WTC11 (cell line): Measurements from ENCODE around the gene FAR2. TPM values are rescaled to one million over a fixed set of nuclear protein-coding genes. Genes with fewer than 3 reads are reported as not detected.

Experiments
- ATAC-seq: fragments of 200-7000 bp; cut with Tn5 transposase; 2 replicates; pipeline ENCODE4 v1.10.0; 2021; ENCODE audit warnings: mild to moderate bottlenecking, moderate library complexity
- CTCF ChIA-PET: fragments of 300-600 bp; sonication (Branson Sonifier 250); formaldehyde crosslinking; loops from one replicate; lab custom pipeline; 2021; ENCODE audit warnings: antibody characterized with exemption; lab: Charles Lee
- POLR2A ChIA-PET: fragments of 350-600 bp; sonication (Branson Sonifier 250); formaldehyde crosslinking; loops from one replicate; lab custom pipeline; 2021; ENCODE audit warnings: antibody characterized with exemption; lab: Charles Lee
- DNase-seq: peaks from one replicate; pipeline ENCODE4 v3.0.0; 2021; ENCODE audit warnings: low spot score
- H3K27ac Mint-ChIP-seq: 2 replicates; pipeline ENCODE4 v1.8.0; 2021; ENCODE audit warnings: mixed read lengths
- H3K27me3 Mint-ChIP-seq: 2 replicates; pipeline ENCODE4 v1.8.0; 2021; ENCODE audit warnings: low read depth, mild to moderate bottlenecking, moderate library complexity, mixed read lengths
- H3K36me3 Mint-ChIP-seq: 2 replicates; pipeline ENCODE4 v1.8.0; 2021; ENCODE audit warnings: mixed read lengths
- H3K4me1 Mint-ChIP-seq: 2 replicates; pipeline ENCODE4 v1.8.0; 2022; ENCODE audit warnings: mixed read lengths
- H3K4me3 Mint-ChIP-seq: 2 replicates; pipeline ENCODE4 v1.8.0; 2021; ENCODE audit warnings: mild to moderate bottlenecking, moderate library complexity, mixed read lengths
- H3K9me3 Mint-ChIP-seq: 2 replicates; pipeline ENCODE4 v1.8.0; 2021; ENCODE audit warnings: mixed read lengths
- ATF1 ChIP-seq: sonication (generic); formaldehyde crosslinking; IDR thresholded peaks from 2 replicates; pipeline ENCODE4 v1.8.1; 2023; ENCODE audit warnings: mild to moderate bottlenecking, moderate library complexity, missing genetic modification reagents
- ATF2 ChIP-seq: sonication (generic); formaldehyde crosslinking; IDR thresholded peaks from 2 replicates; pipeline ENCODE4 v1.8.1; 2022; ENCODE audit warnings: low read depth, missing genetic modification reagents, borderline replicate concordance
- CBFB ChIP-seq: sonication (generic); formaldehyde crosslinking; IDR thresholded peaks from 2 replicates; pipeline ENCODE4 v1.8.1; 2022; ENCODE audit warnings: mild to moderate bottlenecking, low read depth, missing genetic modification reagents
- CREB1 ChIP-seq: sonication (generic); formaldehyde crosslinking; IDR thresholded peaks from 2 replicates; pipeline ENCODE4 v1.8.0; 2023; ENCODE audit warnings: mild to moderate bottlenecking, missing genetic modification reagents
- EMX1 ChIP-seq: fragments of 250-450 bp; sonication (Bioruptor Pico); IDR thresholded peaks from 2 replicates; pipeline ENCODE4 v1.8.0; 2021; ENCODE audit warnings: mild to moderate bottlenecking
- FOXP1 ChIP-seq: sonication (generic); formaldehyde crosslinking; IDR thresholded peaks from 2 replicates; pipeline ENCODE4 v1.8.0; 2022; ENCODE audit warnings: missing genetic modification reagents, mild to moderate bottlenecking, moderate library complexity, borderline replicate concordance
- NFATC4 ChIP-seq: fragments of 250-450 bp; sonication (Bioruptor Pico); IDR thresholded peaks from 2 replicates; pipeline ENCODE4 v1.9.0; 2021; ENCODE audit warnings: mild to moderate bottlenecking
- OVOL2 ChIP-seq: fragments of 250-450 bp; sonication (Bioruptor Pico); IDR thresholded peaks from 2 replicates; pipeline ENCODE4 v1.9.0; 2021; ENCODE audit warnings: mild to moderate bottlenecking, borderline replicate concordance
- PREB ChIP-seq: sonication (generic); formaldehyde crosslinking; IDR thresholded peaks from 2 replicates; pipeline ENCODE4 v1.8.1; 2022; ENCODE audit warnings: mild to moderate bottlenecking, missing genetic modification reagents, moderate library complexity, borderline replicate concordance
- PRRX2 ChIP-seq: fragments of 250-450 bp; sonication (Bioruptor Pico); IDR thresholded peaks from 2 replicates; pipeline ENCODE4 v1.8.0; 2021; ENCODE audit warnings: mild to moderate bottlenecking
- RELA ChIP-seq: sonication (generic); formaldehyde crosslinking; IDR thresholded peaks from 2 replicates; pipeline ENCODE4 v1.8.1; 2022; ENCODE audit warnings: missing genetic modification reagents, mild to moderate bottlenecking, borderline replicate concordance
- SOX15 ChIP-seq: fragments of 250-450 bp; sonication (Bioruptor Pico); IDR thresholded peaks from 2 replicates; pipeline ENCODE4 v1.9.0; 2021; ENCODE audit warnings: mild to moderate bottlenecking
- ZNF281 ChIP-seq: sonication (generic); formaldehyde crosslinking; IDR thresholded peaks from 2 replicates; pipeline ENCODE4 v1.8.0; 2023; ENCODE audit warnings: mild to moderate bottlenecking, missing genetic modification reagents
- ZNF425 ChIP-seq: fragments of 250-450 bp; sonication (Bioruptor Pico); conservative IDR thresholded peaks from 2 replicates; pipeline ENCODE4 v1.9.0; 2021; ENCODE audit warnings: mild to moderate bottlenecking
- total RNA-seq: library from RNA; stranded (reverse); gene quantifications from 3 replicates; pipeline ENCODE4 v1.2.3, GENCODE V29; 2021
- TF ChIP-seq, protein P1 (sequence below): sonication (generic); formaldehyde crosslinking; IDR thresholded peaks from 2 replicates; pipeline ENCODE4 v1.8.0; 2022; ENCODE audit warnings: mild to moderate bottlenecking, missing genetic modification reagents
- TF ChIP-seq, protein P2 (sequence below): sonication (generic); formaldehyde crosslinking; conservative IDR thresholded peaks from 2 replicates; pipeline ENCODE4 v1.8.1; 2023; ENCODE audit warnings: mild to moderate bottlenecking, low read depth, missing genetic modification reagents, moderate library complexity
- TF ChIP-seq, protein P3 (sequence below): sonication (generic); formaldehyde crosslinking; IDR thresholded peaks from 2 replicates; pipeline ENCODE4 v1.8.1; 2022; ENCODE audit warnings: mild to moderate bottlenecking, moderate library complexity, missing genetic modification reagents
- TF ChIP-seq, protein P4 (sequence below): sonication (generic); formaldehyde crosslinking; IDR thresholded peaks from 2 replicates; pipeline ENCODE4 v1.8.0; 2022; ENCODE audit warnings: mild to moderate bottlenecking, missing genetic modification reagents

FAR2 gene
- total RNA-seq, 1 experiment from 2014 or later = 20.0 TPM

- Mint-ChIP-seq H3K4me3 (no peak overlapping the region), H3K27ac (no peak overlapping the region), H3K4me1 (no peaks in the 10 kb centered on the region), H3K36me3 (no peaks in the 10 kb centered on the region; the same call in 1 of the 2 replicates), H3K9me3 (0 out of 2 replicates have a peak, but pooled peaks cover 6% of the 10 kb centered on the region), H3K27me3 (no peaks in the 10 kb centered on the region)
- TF ChIP-seq, protein P1, sequence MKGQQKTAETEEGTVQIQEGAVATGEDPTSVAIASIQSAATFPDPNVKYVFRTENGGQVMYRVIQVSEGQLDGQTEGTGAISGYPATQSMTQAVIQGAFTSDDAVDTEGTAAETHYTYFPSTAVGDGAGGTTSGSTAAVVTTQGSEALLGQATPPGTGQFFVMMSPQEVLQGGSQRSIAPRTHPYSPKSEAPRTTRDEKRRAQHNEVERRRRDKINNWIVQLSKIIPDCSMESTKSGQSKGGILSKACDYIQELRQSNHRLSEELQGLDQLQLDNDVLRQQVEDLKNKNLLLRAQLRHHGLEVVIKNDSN (CRISPR knock-in tag) = no peak
- TF ChIP-seq, protein P2, sequence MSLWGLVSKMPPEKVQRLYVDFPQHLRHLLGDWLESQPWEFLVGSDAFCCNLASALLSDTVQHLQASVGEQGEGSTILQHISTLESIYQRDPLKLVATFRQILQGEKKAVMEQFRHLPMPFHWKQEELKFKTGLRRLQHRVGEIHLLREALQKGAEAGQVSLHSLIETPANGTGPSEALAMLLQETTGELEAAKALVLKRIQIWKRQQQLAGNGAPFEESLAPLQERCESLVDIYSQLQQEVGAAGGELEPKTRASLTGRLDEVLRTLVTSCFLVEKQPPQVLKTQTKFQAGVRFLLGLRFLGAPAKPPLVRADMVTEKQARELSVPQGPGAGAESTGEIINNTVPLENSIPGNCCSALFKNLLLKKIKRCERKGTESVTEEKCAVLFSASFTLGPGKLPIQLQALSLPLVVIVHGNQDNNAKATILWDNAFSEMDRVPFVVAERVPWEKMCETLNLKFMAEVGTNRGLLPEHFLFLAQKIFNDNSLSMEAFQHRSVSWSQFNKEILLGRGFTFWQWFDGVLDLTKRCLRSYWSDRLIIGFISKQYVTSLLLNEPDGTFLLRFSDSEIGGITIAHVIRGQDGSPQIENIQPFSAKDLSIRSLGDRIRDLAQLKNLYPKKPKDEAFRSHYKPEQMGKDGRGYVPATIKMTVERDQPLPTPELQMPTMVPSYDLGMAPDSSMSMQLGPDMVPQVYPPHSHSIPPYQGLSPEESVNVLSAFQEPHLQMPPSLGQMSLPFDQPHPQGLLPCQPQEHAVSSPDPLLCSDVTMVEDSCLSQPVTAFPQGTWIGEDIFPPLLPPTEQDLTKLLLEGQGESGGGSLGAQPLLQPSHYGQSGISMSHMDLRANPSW (CRISPR knock-in tag) = no peak
- TF ChIP-seq ZNF425 (no peak), NFATC4 (CRISPR knock-in tag) (no peak), ZNF281 (CRISPR knock-in tag) (no peak), RELA (CRISPR knock-in tag) (no peak), ATF2 (CRISPR knock-in tag) (no peak), EMX1 (CRISPR knock-in tag) (no peak), CBFB (no peak), ATF1 (CRISPR knock-in tag) (no peak), SOX15 (CRISPR knock-in tag) (no peak), CREB1 (CRISPR knock-in tag) (no peak), OVOL2 (CRISPR knock-in tag) (no peak), FOXP1 (CRISPR knock-in tag) (no peak), PRRX2 (CRISPR knock-in tag) (no peak), PREB (CRISPR knock-in tag) (no peak)
- TF ChIP-seq, protein P3, sequence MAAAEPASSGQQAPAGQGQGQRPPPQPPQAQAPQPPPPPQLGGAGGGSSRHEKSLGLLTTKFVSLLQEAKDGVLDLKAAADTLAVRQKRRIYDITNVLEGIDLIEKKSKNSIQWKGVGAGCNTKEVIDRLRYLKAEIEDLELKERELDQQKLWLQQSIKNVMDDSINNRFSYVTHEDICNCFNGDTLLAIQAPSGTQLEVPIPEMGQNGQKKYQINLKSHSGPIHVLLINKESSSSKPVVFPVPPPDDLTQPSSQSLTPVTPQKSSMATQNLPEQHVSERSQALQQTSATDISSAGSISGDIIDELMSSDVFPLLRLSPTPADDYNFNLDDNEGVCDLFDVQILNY = no peak
- TF ChIP-seq, protein P4, sequence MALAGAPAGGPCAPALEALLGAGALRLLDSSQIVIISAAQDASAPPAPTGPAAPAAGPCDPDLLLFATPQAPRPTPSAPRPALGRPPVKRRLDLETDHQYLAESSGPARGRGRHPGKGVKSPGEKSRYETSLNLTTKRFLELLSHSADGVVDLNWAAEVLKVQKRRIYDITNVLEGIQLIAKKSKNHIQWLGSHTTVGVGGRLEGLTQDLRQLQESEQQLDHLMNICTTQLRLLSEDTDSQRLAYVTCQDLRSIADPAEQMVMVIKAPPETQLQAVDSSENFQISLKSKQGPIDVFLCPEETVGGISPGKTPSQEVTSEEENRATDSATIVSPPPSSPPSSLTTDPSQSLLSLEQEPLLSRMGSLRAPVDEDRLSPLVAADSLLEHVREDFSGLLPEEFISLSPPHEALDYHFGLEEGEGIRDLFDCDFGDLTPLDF = no peak
- ATAC-seq = no peak
- ChIA-PET CTCF (no interaction called here), POLR2A (no interaction called here)
- DNase-seq = no peak
These were observed 132.4 kb downstream of the FAR2 start for GRCh38 chr12:29281371-29282005.
